CD14-positive monocyte (primary cell): ENCODE data around the gene MBD3L2B. TPM values are rescaled to one million over a fixed set of nuclear protein-coding genes. Genes with fewer than 3 reads are reported as not detected.
A peak's percentile ranks its signal among the peaks of the same experiment; 100 is the strongest.

Source experiments
- DNase-seq, 3 donors: peaks; one replicate each; pipeline ENCODE4 v3.0.0-alpha.2; 2011 to 2022
- H2AFZ ChIP-seq: 2 replicates; pipeline ENCODE4 v1.6.0; 2012; ENCODE audit warnings: mild to moderate bottlenecking, low read depth, low read length, inconsistent platforms; ENCODE audit not compliant: insufficient read depth, poor library complexity, severe bottlenecking
- H3K27ac ChIP-seq, 2 donors: 1 replicate in 1 of 2; 2 replicates in 1 of 2; pipeline ENCODE4 v1.5.1; 2012 to 2013; ENCODE audit warnings: low read length in 2 of 2, control low read depth in 1 of 2, inconsistent platforms in 1 of 2, low read depth in 1 of 2, mild to moderate bottlenecking in 1 of 2
- H3K27me3 ChIP-seq, 2 donors: one replicate each; pipeline versions ENCODE4 v1.6.0 to v1.6.1; 2011 to 2013; ENCODE audit warnings: low read length in 2 of 2; ENCODE audit not compliant: control insufficient read depth in 2 of 2, insufficient read depth in 2 of 2
- H3K36me3 ChIP-seq, 2 donors: replicated peaks in 1 of 2; 1 replicate in 1 of 2; 2 replicates in 1 of 2; pipeline versions ENCODE4 v1.5.1 to v1.6.1; 2012 to 2013; ENCODE audit warnings: low read length in 2 of 2, control low read depth in 1 of 2, inconsistent platforms in 1 of 2, mild to moderate bottlenecking in 1 of 2; ENCODE audit not compliant: insufficient read depth in 2 of 2, control insufficient read depth in 1 of 2
- H3K4me1 ChIP-seq, 2 donors: 1 replicate in 1 of 2; 2 replicates in 1 of 2; pipeline versions ENCODE4 v1.5.1 to v1.6.1; 2012 to 2013; ENCODE audit warnings: low read length in 2 of 2, control low read depth in 1 of 2, inconsistent platforms in 1 of 2, mild to moderate bottlenecking in 1 of 2, moderate library complexity in 1 of 2; ENCODE audit not compliant: insufficient read depth in 2 of 2, control insufficient read depth in 1 of 2
- H3K4me2 ChIP-seq: replicated peaks from 2 replicates; pipeline ENCODE3; 2012; ENCODE audit warnings: low read length, moderate library complexity, mild to moderate bottlenecking; ENCODE audit not compliant: poor library complexity, severe bottlenecking; ENCODE audit errors: extremely low read depth
- H3K4me3 ChIP-seq, 3 experiments: fragments of 200-600 bp in 1 of 3; sonication (generic) in 1 of 3; replicated peaks in 1 of 3; 1 replicate in 2 of 3; 2 replicates in 1 of 3; pipeline ENCODE4 v1.5.1; 2011 to 2013; ENCODE audit warnings: low read length in 3 of 3, mild to moderate bottlenecking in 3 of 3, control low read depth in 2 of 3, low read depth in 2 of 3, inconsistent platforms in 1 of 3, moderate library complexity in 1 of 3
- H3K79me2 ChIP-seq: 2 replicates; pipeline ENCODE4 v1.6.0; 2012; ENCODE audit warnings: mild to moderate bottlenecking, control low read depth, inconsistent platforms, low read length, moderate library complexity; ENCODE audit not compliant: insufficient read depth
- H3K9ac ChIP-seq: 2 replicates; pipeline ENCODE4 v1.6.0; 2017; ENCODE audit warnings: low read length, mild to moderate bottlenecking; ENCODE audit not compliant: insufficient read depth, poor library complexity, severe bottlenecking
- H3K9me3 ChIP-seq, 2 donors: replicated peaks in 1 of 2; 1 replicate in 1 of 2; 2 replicates in 1 of 2; pipeline versions ENCODE4 v1.5.1 to v1.6.1; 2012 to 2013; ENCODE audit warnings: low read length in 2 of 2, control low read depth in 1 of 2; ENCODE audit not compliant: control insufficient read depth in 1 of 2, insufficient read depth in 1 of 2
- H4K20me1 ChIP-seq: 2 replicates; pipeline ENCODE4 v1.6.0; 2012; ENCODE audit warnings: mild to moderate bottlenecking, low read length, control low read depth, moderate library complexity; ENCODE audit not compliant: insufficient read depth
- H3K27ac Mint-ChIP-seq, 7 donors: one replicate each; pipeline ENCODE4 v1.8.0; 2020; ENCODE audit warnings: mild to moderate bottlenecking in 7 of 7, mixed read lengths in 7 of 7, moderate library complexity in 6 of 7, inconsistent platforms in 2 of 7
- H3K27me3 Mint-ChIP-seq, 3 donors: one replicate each; pipeline ENCODE4 v1.8.0; 2021 to 2022; ENCODE audit warnings: low read depth in 3 of 3, mild to moderate bottlenecking in 3 of 3, mixed read lengths in 3 of 3, moderate library complexity in 3 of 3, inconsistent platforms in 1 of 3
- H3K36me3 Mint-ChIP-seq, 2 donors: one replicate each; pipeline ENCODE4 v1.8.0; 2020; ENCODE audit warnings: mixed read lengths in 2 of 2, inconsistent platforms in 1 of 2, mild to moderate bottlenecking in 1 of 2
- H3K4me1 Mint-ChIP-seq: one replicate; pipeline ENCODE4 v1.8.0; 2020; ENCODE audit warnings: mild to moderate bottlenecking, mixed read lengths
- H3K4me3 Mint-ChIP-seq, 2 donors: one replicate each; pipeline ENCODE4 v1.8.0; 2020; ENCODE audit warnings: mild to moderate bottlenecking in 2 of 2, mixed read lengths in 2 of 2, moderate library complexity in 1 of 2
- H3K9me3 Mint-ChIP-seq, 7 donors: one replicate each; pipeline ENCODE4 v1.8.0; 2020 to 2022; ENCODE audit warnings: mixed read lengths in 7 of 7, mild to moderate bottlenecking in 6 of 7, moderate library complexity in 6 of 7, inconsistent platforms in 2 of 7
- CTCF ChIP-seq: fragments of 200-600 bp; IDR thresholded peaks from one replicate; pipeline ENCODE4 v1.8.0; 2022; ENCODE audit warnings: antibody characterized with exemption, mild to moderate bottlenecking
- WGBS: methylation state at CpG from one replicate; pipeline ENCODE4 v1.1.5; 2013; ENCODE audit warnings: missing lambda C conversion rate; ENCODE audit not compliant: insufficient coverage; 5-methylcytosine and 5-hydroxymethylcytosine counted together
- intact Hi-C, 2 donors: fragments of 100-400 bp; cut with micrococcal nuclease; formaldehyde crosslinking; loops; one replicate each; pipeline versions ENCODE4 v1.15.0 to v1.15.1; 2023
- polyA plus RNA-seq, 3 donors: library from polyadenylated mRNA; depleted of rRNA in 1 of 3; unstranded in 2 of 3; stranded (reverse) in 1 of 3; fragments of 300-500 nt in 2 of 3; fragments of >200 nt in 1 of 3; fragmentation: Illumina TruSeq in 2 of 3; gene quantifications; 1 replicate in 2 of 3; 2 replicates in 1 of 3; pipeline ENCODE4 v1.2.3, GENCODE V29; 2012 to 2021

Gene MBD3L2B
- polyA plus RNA-seq, 3 donors, result not detected

DNA sequence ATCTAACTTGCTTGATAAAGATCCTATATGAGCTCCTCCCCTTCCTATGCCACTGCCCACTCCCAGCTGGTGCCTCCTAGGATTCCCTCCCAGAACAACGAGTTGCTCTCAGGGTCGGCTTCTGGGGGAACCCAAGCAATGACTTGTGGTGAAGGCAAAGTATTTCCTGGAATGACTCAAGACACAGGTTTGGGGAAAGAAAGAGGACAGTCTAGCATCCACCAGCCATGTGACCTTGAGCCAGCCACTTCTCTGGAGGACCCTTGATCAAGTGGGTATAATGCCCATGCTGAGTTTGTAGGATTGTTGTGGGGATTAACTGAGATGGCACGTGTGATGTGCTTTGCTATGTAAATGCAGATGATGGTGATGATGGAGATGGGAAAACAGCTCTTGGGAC lies 33.0 kb downstream of the MBD3L2B start:
- H3K9ac ChIP-seq, result no peak overlapping the region
- Mint-ChIP-seq H3K4me1 (peaks cover 16% of the 10 kb centered on the region), H3K36me3 (no peaks in the 10 kb centered on the region), H3K4me3 (no peak overlapping the region), H3K9me3 (peaks cover 14 to 41% (median 29%) of the 10 kb centered on the region in 7 donors), H3K27me3 (peaks cover 2 to 5% (median 2%) of the 10 kb centered on the region in 3 donors), H3K27ac (peak overlapping the region in 4 of 7 donors; percentile 37 to 81 (median 66))
- no peaks in the 10 kb centered on the region for H4K20me1 ChIP-seq
- peak overlapping the region; percentile 46 for H3K4me2 ChIP-seq
- peaks cover 0 to 9% of the 10 kb centered on the region in 2 donors for H3K36me3 ChIP-seq
- H3K4me1 ChIP-seq, result peaks cover 18 to 25% of the 10 kb centered on the region in 2 donors
- H3K9me3 ChIP-seq, result peaks cover 19 to 27% of the 10 kb centered on the region in 2 donors
- H3K27ac ChIP-seq, result peak overlapping the region; percentile 53 to 60
- TF ChIP-seq CTCF, result no peak
- intact Hi-C loops, result no loop called here
- H3K27me3 ChIP-seq, result no peaks in the 10 kb centered on the region
- peak overlapping the region; percentile 19 for H2AFZ ChIP-seq
- WGBS, result 0% methylated on average over 1 of the region's 3 CpGs
- DNase-seq, result peak in 1 of 3 donors; percentile 19
- H3K4me3 ChIP-seq, result peak overlapping the region in 1 of 3 experiments; percentile 23
- no peaks in the 10 kb centered on the region for H3K79me2 ChIP-seq

GRCh38 chr19:6987850-6988249 lies 33.4 kb downstream of the MBD3L2B start:
- 0% methylated on average over 2 of the region's 4 CpGs for WGBS
- H3K36me3 ChIP-seq, result peaks cover 0 to 9% of the 10 kb centered on the region in 2 donors
- H2AFZ ChIP-seq, result peak overlapping the region; percentile 19
- Mint-ChIP-seq H3K9me3 (peaks cover 14 to 44% (median 30%) of the 10 kb centered on the region in 7 donors), H3K27ac (peak overlapping the region in 5 of 7 donors; percentile 54 to 81 (median 75)), H3K27me3 (peaks cover 2 to 5% (median 2%) of the 10 kb centered on the region in 3 donors), H3K4me3 (no peak overlapping the region), H3K4me1 (peaks cover 16% of the 10 kb centered on the region), H3K36me3 (no peaks in the 10 kb centered on the region)
- no peaks in the 10 kb centered on the region for H3K79me2 ChIP-seq
- peak overlapping the region; percentile 53 to 60 for H3K27ac ChIP-seq
- no peaks in the 10 kb centered on the region for H3K27me3 ChIP-seq
- H4K20me1 ChIP-seq, result no peaks in the 10 kb centered on the region
- peaks cover 19 to 29% of the 10 kb centered on the region in 2 donors for H3K9me3 ChIP-seq
- no peak for TF ChIP-seq CTCF
- DNase-seq, result peak; percentile 40 to 48 (median 45)
- H3K4me3 ChIP-seq, result peak overlapping the region in 2 of 3 experiments; percentile 7 to 23
- intact Hi-C loops, result no loop called here
- no peak overlapping the region for H3K9ac ChIP-seq
- peak overlapping the region; percentile 46 for H3K4me2 ChIP-seq
- peaks cover 18 to 25% of the 10 kb centered on the region in 2 donors for H3K4me1 ChIP-seq
